ENCODE measurements around the gene KCNIP3.

- TF ChIP-seq CTCF (conservative IDR thresholded peaks at IDR 0.05), result no peak
- TF ChIP-seq ZFX (IDR thresholded peaks at IDR 0.05), result no peak
These were observed 51.7 kb downstream of the KCNIP3 start for GRCh38 chr2:95348609-95349567.

All from C4-2B (cell line).